ENCODE data around the gene BCAP31. TPM values are rescaled to one million over a fixed set of nuclear protein-coding genes. Genes with fewer than 3 reads are reported as not detected.

The BCAP31 gene
- total and polyA plus RNA-seq, 11 donors, result 59.9 to 162 (median 102) TPM

DNA sequence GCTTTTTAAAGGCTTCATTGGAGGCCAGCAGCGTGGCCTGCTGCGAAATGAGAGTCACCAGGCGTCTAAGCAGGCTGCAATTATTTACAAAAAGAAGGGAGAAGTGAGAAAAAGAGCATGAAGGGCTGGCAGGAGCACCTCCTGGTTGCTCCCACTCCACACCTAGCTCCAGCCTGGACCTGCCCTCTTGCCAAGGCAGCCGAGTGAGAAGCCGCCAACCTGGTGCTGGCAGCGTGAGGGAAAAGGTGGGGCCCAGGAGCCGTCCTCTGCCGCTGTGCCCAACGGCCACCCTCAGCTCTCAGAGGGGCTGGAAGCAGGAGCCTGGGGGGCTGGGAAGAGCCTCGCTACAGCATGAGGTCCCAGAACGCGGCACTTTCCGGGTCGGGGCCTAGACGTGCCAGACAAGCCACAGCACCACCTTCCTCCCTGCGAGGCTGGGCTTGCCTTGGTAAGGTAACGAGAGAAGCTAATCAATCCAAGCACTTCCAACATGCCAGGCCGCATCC lies 20.1 kb downstream of the BCAP31 start:
- no peaks in the 10 kb centered on the region for H3K9me3 ChIP-seq
- no peak overlapping the region for H3K4me3 ChIP-seq
- peaks cover 0 to 37% (median 4%) of the 10 kb centered on the region in 12 donors for H3K4me1 ChIP-seq
- TF ChIP-seq POLR2A (IDR thresholded peaks at IDR 0.05), result no peak
- TF ChIP-seq, protein P1, sequence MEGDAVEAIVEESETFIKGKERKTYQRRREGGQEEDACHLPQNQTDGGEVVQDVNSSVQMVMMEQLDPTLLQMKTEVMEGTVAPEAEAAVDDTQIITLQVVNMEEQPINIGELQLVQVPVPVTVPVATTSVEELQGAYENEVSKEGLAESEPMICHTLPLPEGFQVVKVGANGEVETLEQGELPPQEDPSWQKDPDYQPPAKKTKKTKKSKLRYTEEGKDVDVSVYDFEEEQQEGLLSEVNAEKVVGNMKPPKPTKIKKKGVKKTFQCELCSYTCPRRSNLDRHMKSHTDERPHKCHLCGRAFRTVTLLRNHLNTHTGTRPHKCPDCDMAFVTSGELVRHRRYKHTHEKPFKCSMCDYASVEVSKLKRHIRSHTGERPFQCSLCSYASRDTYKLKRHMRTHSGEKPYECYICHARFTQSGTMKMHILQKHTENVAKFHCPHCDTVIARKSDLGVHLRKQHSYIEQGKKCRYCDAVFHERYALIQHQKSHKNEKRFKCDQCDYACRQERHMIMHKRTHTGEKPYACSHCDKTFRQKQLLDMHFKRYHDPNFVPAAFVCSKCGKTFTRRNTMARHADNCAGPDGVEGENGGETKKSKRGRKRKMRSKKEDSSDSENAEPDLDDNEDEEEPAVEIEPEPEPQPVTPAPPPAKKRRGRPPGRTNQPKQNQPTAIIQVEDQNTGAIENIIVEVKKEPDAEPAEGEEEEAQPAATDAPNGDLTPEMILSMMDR (IDR thresholded peaks at IDR 0.05), result no peak
- H3K36me3 ChIP-seq, result peaks cover 0 to 20% (median 3%) of the 10 kb centered on the region in 9 donors
- H3K27me3 ChIP-seq, result no peaks in the 10 kb centered on the region
- DNase-seq (peak in 1 of 5 donors; percentile 40), ATAC-seq (no peak)
- intact Hi-C loops (cut with DNase I), result no loop called here
- peak overlapping the region in 10 of 12 donors; percentile 60 to 87 (median 78) for H3K27ac ChIP-seq
- 78 to 90% (median 85%) methylated on average over 14 to 18 of the region's 18 CpGs for WGBS, 4 donors

DNA sequence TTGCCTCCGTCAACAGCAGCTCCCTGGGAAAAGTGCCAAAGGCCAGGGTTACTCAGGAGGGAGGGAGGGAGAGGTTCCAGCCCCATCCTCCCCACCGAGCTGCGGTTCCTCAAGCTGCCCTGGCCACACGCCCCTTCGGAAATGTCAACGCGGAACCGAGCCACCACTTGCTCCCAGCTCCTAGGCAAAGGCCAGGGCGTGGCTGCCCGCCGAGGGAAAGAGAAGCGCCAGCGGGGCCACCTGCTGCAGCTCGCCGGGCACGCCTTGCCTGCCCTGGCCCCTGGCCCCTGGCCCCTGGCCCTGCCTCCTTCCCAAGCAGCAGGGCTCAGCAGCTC lies 21.2 kb downstream of the BCAP31 start:
- no peak overlapping the region for H3K4me3 ChIP-seq
- WGBS, 4 donors, result 45 to 70% (median 58%) methylated on average over 10 to 16 of the region's 16 CpGs
- peak in 3 of 5 donors; percentile 57 to 84 (median 60) for DNase-seq
- H3K36me3 ChIP-seq, result peaks cover 0 to 25% (median 3%) of the 10 kb centered on the region in 9 donors
- peaks cover 0 to 31% (median 0%) of the 10 kb centered on the region in 12 donors for H3K4me1 ChIP-seq
- TF ChIP-seq POLR2A (IDR thresholded peaks at IDR 0.05), result no peak
- ATAC-seq, result peak in 2 of 4 donors; percentile 5 to 16
- H3K9me3 ChIP-seq, result no peaks in the 10 kb centered on the region
- intact Hi-C loops (cut with DNase I), result no loop called here
- no peaks in the 10 kb centered on the region for H3K27me3 ChIP-seq
- peak overlapping the region in 7 of 12 donors; percentile 24 to 86 (median 75) for H3K27ac ChIP-seq

DNA sequence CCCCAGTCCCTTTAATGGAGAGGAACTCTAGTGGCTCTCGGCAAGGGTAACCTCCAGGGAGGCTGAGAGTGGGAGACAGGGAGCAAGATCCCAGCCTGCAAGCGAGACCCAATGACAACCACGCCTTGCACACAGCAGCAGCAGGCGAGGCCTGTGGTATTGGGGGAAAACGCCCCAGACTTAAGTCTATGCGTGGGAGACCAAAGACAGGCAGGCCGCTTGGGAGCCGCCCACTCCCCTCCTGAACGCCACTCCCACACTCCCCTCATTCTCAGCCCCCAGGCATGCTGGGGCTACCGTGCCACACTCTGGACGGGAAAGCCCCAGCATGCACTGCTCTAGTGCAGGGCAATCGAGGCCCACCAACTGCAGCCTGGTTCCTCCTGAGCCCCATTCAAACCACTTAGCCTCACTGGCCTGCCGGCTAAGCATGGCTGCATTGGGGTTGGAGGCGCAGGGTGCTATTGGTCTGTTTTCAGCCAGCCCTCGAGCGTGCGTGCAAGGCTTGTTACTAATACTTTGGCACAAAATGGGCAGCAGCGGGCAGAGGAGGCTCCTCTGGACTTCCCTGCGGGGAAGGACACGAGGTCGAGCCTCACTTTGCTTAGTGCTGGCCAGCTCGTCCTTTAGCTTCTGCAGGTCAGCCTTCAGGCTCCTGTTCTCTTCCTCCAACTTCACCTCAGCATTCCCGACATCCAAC lies 21.7 kb downstream of the BCAP31 start:
- 75 to 82% (median 77%) methylated on average over 17 to 23 of the region's 23 CpGs for WGBS, 4 donors
- ATAC-seq (no peak), DNase-seq (no peak)
- intact Hi-C loops (cut with DNase I), result no loop called here
- no peaks in the 10 kb centered on the region for H3K27me3 ChIP-seq
- H3K27ac ChIP-seq, result peak overlapping the region in 6 of 12 donors; percentile 35 to 86 (median 79)
- peaks cover 0 to 26% (median 0%) of the 10 kb centered on the region in 12 donors for H3K4me1 ChIP-seq
- no peaks in the 10 kb centered on the region for H3K9me3 ChIP-seq
- TF ChIP-seq, protein P1 (IDR thresholded peaks at IDR 0.05), result no peak
- TF ChIP-seq POLR2A (IDR thresholded peaks at IDR 0.05), result no peak
- H3K4me3 ChIP-seq, result no peak overlapping the region
- peaks cover 0 to 28% (median 3%) of the 10 kb centered on the region in 9 donors for H3K36me3 ChIP-seq

DNA sequence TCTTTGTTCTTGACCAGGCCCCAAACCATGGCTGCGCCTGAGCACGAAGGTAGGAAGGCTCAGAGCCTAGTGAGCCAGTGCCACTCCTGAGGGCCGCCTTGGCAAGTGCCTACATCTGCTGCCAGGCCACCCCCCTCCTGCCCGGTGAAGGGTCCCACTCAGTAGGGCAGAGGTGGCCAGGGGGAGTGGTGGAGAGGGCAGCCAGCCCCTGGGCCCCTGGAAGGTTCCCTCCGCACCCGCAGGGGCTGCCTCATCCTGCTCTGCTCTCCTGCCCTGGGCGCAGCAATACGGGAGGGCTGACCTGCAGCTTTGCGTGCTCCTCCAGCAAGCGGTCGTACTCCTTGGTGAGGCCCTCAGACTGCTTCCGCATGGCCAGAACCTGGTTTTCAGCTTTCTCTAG lies 22.5 kb downstream of the BCAP31 start:
- peaks cover 0 to 26% (median 0%) of the 10 kb centered on the region in 12 donors for H3K4me1 ChIP-seq
- H3K9me3 ChIP-seq, result no peaks in the 10 kb centered on the region
- intact Hi-C loops (cut with DNase I), result no loop called here
- 92 to 99% (median 97%) methylated on average over 7 to 12 of the region's 12 CpGs for WGBS, 4 donors
- ATAC-seq, result no peak
- peaks cover 0 to 28% (median 3%) of the 10 kb centered on the region in 9 donors for H3K36me3 ChIP-seq
- no peaks in the 10 kb centered on the region for H3K27me3 ChIP-seq
- no peak for DNase-seq
- H3K27ac ChIP-seq, result peak overlapping the region in 4 of 12 donors; percentile 73 to 82 (median 77)
- TF ChIP-seq, protein P1 (IDR thresholded peaks at IDR 0.05), result no peak
- no peak for TF ChIP-seq POLR2A (IDR thresholded peaks at IDR 0.05)
- H3K4me3 ChIP-seq, result no peak overlapping the region

Measured in heart left ventricle (tissue), 16 donors.